Measurements from ENCODE around the gene ASB1.

DNA sequence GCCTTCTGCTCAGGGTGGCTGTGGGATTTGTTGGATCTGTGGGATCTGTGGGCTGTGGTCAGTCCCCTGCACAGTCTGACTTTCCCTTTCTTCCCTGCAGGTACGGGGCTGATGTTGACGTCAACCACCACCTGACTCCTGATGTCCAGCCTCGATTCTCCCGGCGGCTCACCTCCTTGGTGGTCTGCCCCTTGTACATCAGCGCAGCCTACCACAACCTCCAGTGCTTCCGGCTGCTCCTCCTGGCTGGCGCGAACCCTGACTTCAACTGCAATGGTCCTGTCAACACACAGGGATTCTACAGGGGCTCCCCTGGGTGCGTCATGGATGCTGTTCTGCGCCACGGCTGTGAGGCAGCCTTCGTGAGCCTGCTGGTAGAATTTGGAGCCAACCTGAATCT lies 17.5 kb downstream of the ASB1 start:
- TF ChIP-seq POLR2AphosphoS5 (IDR thresholded peaks at IDR 0.05; ENCODE audit: low read depth, low read length) (no peak), SIN3A (IDR thresholded peaks at IDR 0.05; ENCODE audit: borderline replicate concordance, insufficient read depth, low read length) (no peak)
